GM06990 (cell line): ENCODE data around the gene FBN2.

ENCODE experiments used
- DNase-seq: peaks from one replicate; pipeline ENCODE4 v3.0.0-alpha.2; 2011; ENCODE audit not compliant: insufficient read length; ENCODE audit errors: extremely low read depth
- H3K27me3 ChIP-seq: replicated peaks from 2 replicates; pipeline ENCODE4 v1.6.0; 2011; ENCODE audit warnings: low read length; ENCODE audit not compliant: control insufficient read depth, insufficient read depth
- H3K36me3 ChIP-seq: 2 replicates; pipeline ENCODE4 v1.5.1; 2011; ENCODE audit warnings: low read length; ENCODE audit not compliant: control insufficient read depth, insufficient read depth
- H3K4me3 ChIP-seq: replicated peaks from 2 replicates; pipeline ENCODE4 v1.5.1; 2011; ENCODE audit warnings: low read depth, mild to moderate bottlenecking, control low read depth, low read length
- CTCF ChIP-seq: IDR thresholded peaks from 2 replicates; pipeline ENCODE4 v1.5.1; 2011; ENCODE audit warnings: low read length, control low read depth, mild to moderate bottlenecking, inconsistent platforms; ENCODE audit not compliant: insufficient read depth, poor library complexity, severe bottlenecking

FBN2 gene

GRCh38 chr5:128572930-128573319 lies 34.9 kb upstream of the FBN2 start:
- TF ChIP-seq CTCF, result no peak
- no peaks in the 10 kb centered on the region for H3K36me3 ChIP-seq
- no peak for DNase-seq
- H3K27me3 ChIP-seq, result no peaks in the 10 kb centered on the region
- no peak overlapping the region for H3K4me3 ChIP-seq

- DNase-seq, result no peak
- TF ChIP-seq CTCF, result no peak
- H3K27me3 ChIP-seq, result no peaks in the 10 kb centered on the region
- no peak overlapping the region for H3K4me3 ChIP-seq
- H3K36me3 ChIP-seq, result no peaks in the 10 kb centered on the region
Measured at GRCh38 chr5:128572051-128572929, 34.2 kb upstream of the FBN2 start.

- no peak for TF ChIP-seq CTCF
- no peak for DNase-seq
- Histone ChIP-seq H3K36me3 (no peaks in the 10 kb centered on the region), H3K27me3 (no peaks in the 10 kb centered on the region), H3K4me3 (no peak overlapping the region)
Measured at GRCh38 chr5:128566178-128566577, 28.1 kb upstream of the FBN2 start.

- Histone ChIP-seq H3K27me3 (no peaks in the 10 kb centered on the region), H3K36me3 (no peaks in the 10 kb centered on the region), H3K4me3 (no peak overlapping the region)
- TF ChIP-seq CTCF, result no peak
- DNase-seq, result no peak
Measured at GRCh38 chr5:128559300-128560297, 21.6 kb upstream of the FBN2 start.

GRCh38 chr5:128553747-128554146 lies 15.7 kb upstream of the FBN2 start:
- H3K4me3 ChIP-seq, result no peak overlapping the region
- no peaks in the 10 kb centered on the region for H3K36me3 ChIP-seq
- DNase-seq, result no peak
- no peak for TF ChIP-seq CTCF
- H3K27me3 ChIP-seq, result no peaks in the 10 kb centered on the region
